Immature natural killer cell (primary cell): ENCODE results near the gene ITGA3. TPM values are rescaled to one million over a fixed set of nuclear protein-coding genes. Genes with fewer than 3 reads are reported as not detected.

Experiments used
- DNase-seq, 3 donors: peaks; one replicate each; pipeline ENCODE4 v3.0.0; 2022; ENCODE audit warnings: mixed read lengths in 1 of 3
- H3K27ac Mint-ChIP-seq, 6 donors: one replicate each; pipeline ENCODE4 v1.8.0; 2020; ENCODE audit warnings: mixed read lengths in 6 of 6, mild to moderate bottlenecking in 5 of 6, inconsistent platforms in 4 of 6, moderate library complexity in 3 of 6
- H3K27me3 Mint-ChIP-seq, 3 donors: one replicate each; pipeline ENCODE4 v1.8.0; 2020 to 2021; ENCODE audit warnings: low read depth in 3 of 3, mild to moderate bottlenecking in 3 of 3, mixed read lengths in 3 of 3, moderate library complexity in 3 of 3, inconsistent platforms in 1 of 3
- H3K36me3 Mint-ChIP-seq, 3 donors: one replicate each; pipeline ENCODE4 v1.8.0; 2020; ENCODE audit warnings: mixed read lengths in 3 of 3, inconsistent platforms in 2 of 3, mild to moderate bottlenecking in 2 of 3
- H3K4me1 Mint-ChIP-seq, 2 donors: one replicate each; pipeline ENCODE4 v1.8.0; 2020; ENCODE audit warnings: inconsistent platforms in 2 of 2, mild to moderate bottlenecking in 2 of 2, mixed read lengths in 2 of 2, moderate library complexity in 1 of 2
- H3K4me3 Mint-ChIP-seq, 5 donors: one replicate each; pipeline ENCODE4 v1.8.0; 2020; ENCODE audit warnings: mild to moderate bottlenecking in 5 of 5, mixed read lengths in 5 of 5, inconsistent platforms in 3 of 5, moderate library complexity in 3 of 5
- H3K9me3 Mint-ChIP-seq, 6 donors: one replicate each; pipeline ENCODE4 v1.8.0; 2020; ENCODE audit warnings: mild to moderate bottlenecking in 6 of 6, mixed read lengths in 6 of 6, inconsistent platforms in 4 of 6, moderate library complexity in 3 of 6
- polyA plus RNA-seq, 3 donors: library from polyadenylated mRNA; unstranded; fragments of 300-500 nt; fragmentation: Illumina TruSeq; gene quantifications; one replicate each; pipeline ENCODE4 v1.2.3, GENCODE V29; 2021

The ITGA3 gene
- polyA plus RNA-seq, 3 donors from 2014 or later = 0.54 to 1.1 TPM; not detected in 1

GRCh38 chr17:50026837-50027171 is 29.1 kb upstream of the ITGA3 start:
- no peaks in the 10 kb centered on the region for H3K9me3 Mint-ChIP-seq
- H3K27me3 Mint-ChIP-seq = peaks cover 6 to 20% (median 7%) of the 10 kb centered on the region in 3 donors
- H3K36me3 Mint-ChIP-seq = no peaks in the 10 kb centered on the region
- peak overlapping the region in 1 of 5 donors; percentile 44 for H3K4me3 Mint-ChIP-seq
- no peak overlapping the region for H3K27ac Mint-ChIP-seq
- DNase-seq = peak; percentile 61 to 66 (median 62)
- H3K4me1 Mint-ChIP-seq = peaks cover 10 to 11% of the 10 kb centered on the region in 2 donors

- peak in 1 of 3 donors; percentile 1 for DNase-seq
- Mint-ChIP-seq H3K36me3 (no peaks in the 10 kb centered on the region), H3K27ac (no peak overlapping the region), H3K9me3 (no peaks in the 10 kb centered on the region), H3K4me3 (no peak overlapping the region), H3K27me3 (peaks cover 4 to 18% (median 6%) of the 10 kb centered on the region in 3 donors), H3K4me1 (peaks cover 10 to 11% of the 10 kb centered on the region in 2 donors)
Observed at GRCh38 chr17:50027172-50027880, 28.6 kb upstream of the ITGA3 start.

- Mint-ChIP-seq H3K4me3 (no peak overlapping the region), H3K36me3 (no peaks in the 10 kb centered on the region), H3K27me3 (peaks cover 4 to 18% (median 6%) of the 10 kb centered on the region in 3 donors), H3K27ac (no peak overlapping the region), H3K4me1 (peaks cover 10 to 11% of the 10 kb centered on the region in 2 donors), H3K9me3 (no peaks in the 10 kb centered on the region)
- no peak for DNase-seq
Observed at GRCh38 chr17:50027881-50028735, 27.8 kb upstream of the ITGA3 start.

- no peaks in the 10 kb centered on the region for H3K36me3 Mint-ChIP-seq
- H3K4me1 Mint-ChIP-seq = peaks cover 10 to 11% of the 10 kb centered on the region in 2 donors
- no peaks in the 10 kb centered on the region for H3K9me3 Mint-ChIP-seq
- no peak for DNase-seq
- H3K27ac Mint-ChIP-seq = no peak overlapping the region
- H3K27me3 Mint-ChIP-seq = peaks cover 4 to 18% (median 6%) of the 10 kb centered on the region in 3 donors
- H3K4me3 Mint-ChIP-seq = no peak overlapping the region
Observed at GRCh38 chr17:50028736-50029120, 27.2 kb upstream of the ITGA3 start.

GRCh38 chr17:50029185-50029584 is 26.7 kb upstream of the ITGA3 start:
- H3K4me1 Mint-ChIP-seq = peaks cover 10 to 11% of the 10 kb centered on the region in 2 donors
- H3K27me3 Mint-ChIP-seq = peaks cover 6 to 18% (median 6%) of the 10 kb centered on the region in 3 donors
- DNase-seq = no peak

GRCh38 chr17:50033316-50033715 is 22.6 kb upstream of the ITGA3 start:
- Mint-ChIP-seq H3K9me3 (no peaks in the 10 kb centered on the region), H3K36me3 (no peaks in the 10 kb centered on the region), H3K27me3 (peaks cover under 1 to 19% (median 4%) of the 10 kb centered on the region in 3 donors), H3K4me3 (no peak overlapping the region), H3K27ac (no peak overlapping the region), H3K4me1 (no peaks in the 10 kb centered on the region)
- no peak for DNase-seq

More at GRCh38 chr17:50029185-50029584, 26.7 kb upstream of the ITGA3 start:
- Mint-ChIP-seq H3K27ac (no peak overlapping the region), H3K36me3 (no peaks in the 10 kb centered on the region), H3K9me3 (no peaks in the 10 kb centered on the region), H3K4me3 (no peak overlapping the region)

- H3K27ac Mint-ChIP-seq = no peak overlapping the region
- H3K4me3 Mint-ChIP-seq = no peak overlapping the region
- no peak for DNase-seq
- no peaks in the 10 kb centered on the region for H3K4me1 Mint-ChIP-seq
- H3K36me3 Mint-ChIP-seq = no peaks in the 10 kb centered on the region
- H3K27me3 Mint-ChIP-seq = peaks cover 0 to 15% (median 2%) of the 10 kb centered on the region in 3 donors
- H3K9me3 Mint-ChIP-seq = no peaks in the 10 kb centered on the region
Observed at GRCh38 chr17:50034498-50035364, 21.2 kb upstream of the ITGA3 start.

GRCh38 chr17:50035421-50035879 is 20.5 kb upstream of the ITGA3 start:
- H3K36me3 Mint-ChIP-seq = no peaks in the 10 kb centered on the region
- DNase-seq = no peak
- no peak overlapping the region for H3K27ac Mint-ChIP-seq
- peaks cover 0 to 12% (median 2%) of the 10 kb centered on the region in 3 donors for H3K27me3 Mint-ChIP-seq
- no peaks in the 10 kb centered on the region for H3K9me3 Mint-ChIP-seq
- H3K4me3 Mint-ChIP-seq = no peak overlapping the region
- H3K4me1 Mint-ChIP-seq = no peaks in the 10 kb centered on the region

GRCh38 chr17:50035945-50036344 is 20.0 kb upstream of the ITGA3 start:
- no peaks in the 10 kb centered on the region for H3K36me3 Mint-ChIP-seq
- no peaks in the 10 kb centered on the region for H3K4me1 Mint-ChIP-seq
- no peak overlapping the region for H3K27ac Mint-ChIP-seq
- no peaks in the 10 kb centered on the region for H3K9me3 Mint-ChIP-seq
- H3K27me3 Mint-ChIP-seq = peaks cover 0 to 9% (median 2%) of the 10 kb centered on the region in 3 donors
- DNase-seq = no peak
- no peak overlapping the region for H3K4me3 Mint-ChIP-seq

- no peaks in the 10 kb centered on the region for H3K9me3 Mint-ChIP-seq
- H3K4me1 Mint-ChIP-seq = no peaks in the 10 kb centered on the region
- no peaks in the 10 kb centered on the region for H3K36me3 Mint-ChIP-seq
- H3K27ac Mint-ChIP-seq = no peak overlapping the region
- DNase-seq = no peak
- H3K27me3 Mint-ChIP-seq = peaks cover 0 to 4% (median 2%) of the 10 kb centered on the region in 3 donors
- H3K4me3 Mint-ChIP-seq = no peak overlapping the region
Observed at GRCh38 chr17:50036455-50037261, 19.3 kb upstream of the ITGA3 start.

- Mint-ChIP-seq H3K4me1 (no peaks in the 10 kb centered on the region), H3K27me3 (peaks cover 0 to 9% (median 2%) of the 10 kb centered on the region in 3 donors), H3K4me3 (no peak overlapping the region), H3K36me3 (no peaks in the 10 kb centered on the region), H3K27ac (no peak overlapping the region), H3K9me3 (no peaks in the 10 kb centered on the region)
- no peak for DNase-seq
Observed at GRCh38 chr17:50037321-50038107, 18.4 kb upstream of the ITGA3 start.

GRCh38 chr17:50039058-50039457 is 16.9 kb upstream of the ITGA3 start:
- Mint-ChIP-seq H3K4me1 (no peaks in the 10 kb centered on the region), H3K27ac (no peak overlapping the region), H3K36me3 (no peaks in the 10 kb centered on the region), H3K27me3 (peaks cover 0 to 10% (median 2%) of the 10 kb centered on the region in 3 donors), H3K4me3 (no peak overlapping the region), H3K9me3 (peaks cover 0 to 2% (median 0%) of the 10 kb centered on the region in 6 donors)
- DNase-seq = no peak
